Kidney (tissue), 14 donors: ENCODE data around the gene TENT4A. TPM values are rescaled to one million over a fixed set of nuclear protein-coding genes. Genes with fewer than 3 reads are reported as not detected.

Experiments used
- DNase-seq, 5 donors: peaks; one replicate each; pipeline ENCODE4 v3.0.0-alpha.2; 2013 to 2020
- FAIRE-seq: peaks from 2 replicates; lab custom pipeline; 2012; peaks lifted over from hg19 to GRCh38; lab: Jason Lieb, UNC
- H3K27ac ChIP-seq, 2 donors: one replicate each; pipeline ENCODE4 v1.7.0; 2013; ENCODE audit warnings: low read depth in 2 of 2, low read length in 2 of 2, inconsistent platforms in 1 of 2
- H3K27me3 ChIP-seq: one replicate; pipeline ENCODE4 v1.7.1; 2013; ENCODE audit warnings: low read length, inconsistent platforms; ENCODE audit not compliant: control insufficient read depth, insufficient read depth
- H3K36me3 ChIP-seq, 3 donors: one replicate each; pipeline versions ENCODE4 v1.7.0 to v1.7.1; 2013; ENCODE audit warnings: low read length in 3 of 3, control low read depth in 1 of 3, inconsistent platforms in 1 of 3; ENCODE audit not compliant: insufficient read depth in 3 of 3, control insufficient read depth in 2 of 3
- H3K4me1 ChIP-seq, 3 donors: one replicate each; pipeline versions ENCODE4 v1.7.0 to v1.7.1; 2013; ENCODE audit warnings: low read length in 3 of 3, inconsistent platforms in 1 of 3, low read depth in 1 of 3; ENCODE audit not compliant: control insufficient read depth in 2 of 3, insufficient read depth in 2 of 3
- H3K4me3 ChIP-seq, 3 donors: one replicate each; pipeline versions ENCODE4 v1.7.0 to v1.8.1; 2013; ENCODE audit warnings: low read length in 3 of 3, control low read depth in 1 of 3, inconsistent platforms in 1 of 3
- H3K9ac ChIP-seq, 3 donors: one replicate each; pipeline versions ENCODE4 v1.7.0 to v1.7.1; 2013; ENCODE audit warnings: low read length in 3 of 3, control low read depth in 1 of 3, inconsistent platforms in 1 of 3
- H3K9me3 ChIP-seq, 3 donors: one replicate each; pipeline versions ENCODE4 v1.7.0 to v1.7.1; 2013; ENCODE audit warnings: low read length in 3 of 3, control low read depth in 1 of 3, inconsistent platforms in 1 of 3; ENCODE audit not compliant: control insufficient read depth in 2 of 3, insufficient read depth in 1 of 3
- CTCF ChIP-seq: IDR thresholded peaks from 3 replicates; pipeline ENCODE4 v1.5.1; 2012; ENCODE audit warnings: mild to moderate bottlenecking, moderate library complexity, borderline replicate concordance; ENCODE audit not compliant: insufficient read depth; ENCODE audit errors: extremely low read depth
- intact Hi-C: fragments of 100-400 bp; cut with DNase I; formaldehyde crosslinking; loops from one replicate; pipeline ENCODE4 v1.11.1; 2022
- polyA plus RNA-seq: library from polyadenylated mRNA; stranded (reverse); fragments of 350-450 nt; fragmentation: Illumina TruSeq; extraction: RNeasy Lipid Tissue Mini Kit (QIAGEN cat#74804); gene quantifications from one replicate; pipeline ENCODE4 v1.2.3, GENCODE V29; 2014; ENCODE audit warnings: low read depth, low replicate concordance; ENCODE audit not compliant: insufficient read depth
- total RNA-seq: library from RNA; stranded (reverse); fragmentation: NEBNext Ultra II Directional; extraction: Animal tissue kit (Norgen Biotek cat#: 25700); gene quantifications from one replicate; pipeline ENCODE4 v1.2.1, GENCODE V29; 2021
- donor health status: control.
- donor health status: control.
- donor health status: control.
- donor health status: control.
- donor health status: control.
- donor health status: DM: yes; HTN: yes; CAD: no.
- donor health status: Normal renal cell carcinoma (clear cell type).

TENT4A gene
- total and polyA plus RNA-seq, 2 donors from 2014 or later: 4.8 to 22.8 TPM

GRCh38 chr5:6768590-6769230 lies 55.5 kb downstream of the TENT4A start:
- intact Hi-C loops: no loop called here
- TF ChIP-seq CTCF: no peak
- Histone ChIP-seq H3K36me3 (no peaks in the 10 kb centered on the region), H3K9me3 (no peaks in the 10 kb centered on the region), H3K27me3 (no peaks in the 10 kb centered on the region), H3K4me3 (no peak overlapping the region), H3K27ac (no peak overlapping the region), H3K9ac (no peak overlapping the region), H3K4me1 (peaks cover 0 to 13% (median 6%) of the 10 kb centered on the region in 3 donors)
- DNase-seq (no peak), FAIRE-seq (no peak)

GRCh38 chr5:6770826-6771607 lies 57.8 kb downstream of the TENT4A start:
- intact Hi-C loops: no loop called here

GRCh38 chr5:6772886-6773285 lies 59.7 kb downstream of the TENT4A start:
- intact Hi-C loops: no loop called here

More at GRCh38 chr5:6770826-6771607, 57.8 kb downstream of the TENT4A start:
- Histone ChIP-seq H3K36me3 (no peaks in the 10 kb centered on the region), H3K4me3 (no peak overlapping the region), H3K4me1 (peaks cover 0 to 9% (median 6%) of the 10 kb centered on the region in 3 donors), H3K9ac (no peak overlapping the region), H3K27me3 (no peaks in the 10 kb centered on the region), H3K9me3 (no peaks in the 10 kb centered on the region), H3K27ac (no peak overlapping the region)
- no peak for DNase-seq
- no peak for TF ChIP-seq CTCF
- FAIRE-seq: no peak

More at GRCh38 chr5:6772886-6773285, 59.7 kb downstream of the TENT4A start:
- Histone ChIP-seq H3K9me3 (no peaks in the 10 kb centered on the region), H3K36me3 (no peaks in the 10 kb centered on the region), H3K27me3 (no peaks in the 10 kb centered on the region), H3K9ac (no peak overlapping the region), H3K27ac (no peak overlapping the region), H3K4me1 (no peaks in the 10 kb centered on the region), H3K4me3 (no peak overlapping the region)
- FAIRE-seq: no peak
- DNase-seq: no peak
- no peak for TF ChIP-seq CTCF
